HepG2 (cell line): ENCODE measurements around the gene NCOA7. TPM values are rescaled to one million over a fixed set of nuclear protein-coding genes. Genes with fewer than 3 reads are reported as not detected.

Experiments
- ASH2L ChIP-seq: fragments of 300-600, 200-600 bp; sonication (generic); IDR thresholded peaks from 2 replicates; pipeline ENCODE4 v1.7.0; 2017; ENCODE audit warnings: low read depth, mild to moderate bottlenecking, moderate library complexity, mixed read lengths, low read length; ENCODE audit not compliant: insufficient read length
- BCL6 ChIP-seq: IDR thresholded peaks from 2 replicates; pipeline ENCODE4 v1.6.1; 2016; ENCODE audit warnings: missing genetic modification reagents, missing compliant biosample characterization
- CENPBD1 ChIP-seq: sonication (generic); formaldehyde crosslinking; IDR thresholded peaks from 2 replicates; pipeline ENCODE4 v1.8.0; 2022; ENCODE audit warnings: missing genetic modification reagents, low read depth, mild to moderate bottlenecking, borderline replicate concordance
- FOXC1 ChIP-seq: sonication (generic); formaldehyde crosslinking; IDR thresholded peaks from 2 replicates; pipeline ENCODE4 v1.8.0; 2022; ENCODE audit warnings: mild to moderate bottlenecking, missing genetic modification reagents, borderline replicate concordance
- HMG20A ChIP-seq: IDR thresholded peaks from 2 replicates; pipeline ENCODE4 v1.6.1; 2016; ENCODE audit warnings: borderline replicate concordance
- HOXA3 ChIP-seq: sonication (generic); formaldehyde crosslinking; IDR thresholded peaks from 2 replicates; pipeline ENCODE4 v1.5.0; 2020; ENCODE audit warnings: missing genetic modification reagents
- SALL2 ChIP-seq: sonication (generic); formaldehyde crosslinking; IDR thresholded peaks from 2 replicates; pipeline ENCODE4 v1.8.1; 2023; ENCODE audit warnings: mild to moderate bottlenecking, missing genetic modification reagents, inconsistent platforms
- SMAD9 ChIP-seq: sonication (generic); formaldehyde crosslinking; IDR thresholded peaks from 2 replicates; pipeline ENCODE4 v1.5.1; 2020; ENCODE audit warnings: mild to moderate bottlenecking, missing genetic modification reagents
- TBX2 ChIP-seq: sonication (generic); formaldehyde crosslinking; IDR thresholded peaks from 2 replicates; pipeline ENCODE4 v1.5.0; 2020; ENCODE audit warnings: missing genetic modification reagents, mild to moderate bottlenecking, borderline replicate concordance
- TFDP1 ChIP-seq: IDR thresholded peaks from 2 replicates; pipeline ENCODE4 v1.6.1; 2016; ENCODE audit warnings: missing compliant biosample characterization, missing genetic modification reagents, borderline replicate concordance
- TMF1 ChIP-seq: sonication (generic); formaldehyde crosslinking; IDR thresholded peaks from 2 replicates; pipeline ENCODE4 v1.8.1; 2022; ENCODE audit warnings: low read depth, missing genetic modification reagents
- ZBTB2 ChIP-seq: sonication (generic); formaldehyde crosslinking; IDR thresholded peaks from 2 replicates; pipeline ENCODE4 v1.8.0; 2022; ENCODE audit warnings: low read depth, missing genetic modification reagents
- ZBTB20 ChIP-seq: sonication (generic); formaldehyde crosslinking; IDR thresholded peaks from 2 replicates; pipeline ENCODE4 v1.8.1; 2023; ENCODE audit warnings: missing genetic modification reagents, low read depth, mild to moderate bottlenecking, borderline replicate concordance
- ZBTB3 ChIP-seq: sonication (generic); formaldehyde crosslinking; IDR thresholded peaks from 2 replicates; pipeline ENCODE4 v1.4.0; 2020; ENCODE audit warnings: low read depth, mild to moderate bottlenecking, moderate library complexity, missing genetic modification reagents, borderline replicate concordance
- ZNF232 ChIP-seq: sonication (generic); formaldehyde crosslinking; IDR thresholded peaks from 2 replicates; pipeline ENCODE4 v1.4.0; 2020; ENCODE audit warnings: missing genetic modification reagents, borderline replicate concordance
- ZNF577 ChIP-seq: sonication (generic); formaldehyde crosslinking; IDR thresholded peaks from 2 replicates; pipeline ENCODE4 v1.4.0; 2020; ENCODE audit warnings: mild to moderate bottlenecking, low read depth, missing genetic modification reagents, borderline replicate concordance
- ZNF615 ChIP-seq: sonication (generic); formaldehyde crosslinking; IDR thresholded peaks from 2 replicates; pipeline ENCODE4 v1.5.0; 2020; ENCODE audit warnings: mild to moderate bottlenecking, missing genetic modification reagents, borderline replicate concordance
- polyA plus RNA-seq, 8 experiments: library from polyadenylated mRNA; depleted of rRNA in 3 of 8; stranded (reverse) in 7 of 8; unstranded in 1 of 8; fragments of >200 nt; fragmentation: Illumina TruSeq in 4 of 8; extraction: Trizol in 4 of 8; gene quantifications; 2 replicates each; pipeline versions ENCODE4 v1.2.1 to v1.2.3, GENCODE V29; 2011 to 2016; ENCODE audit warnings: low read depth in 4 of 8, missing spikeins in 1 of 8, mixed read lengths in 1 of 8; ENCODE audit not compliant: insufficient read depth in 1 of 8
- total RNA-seq, 5 experiments: library from RNA; depleted of rRNA; stranded (reverse); fragments of >200 nt; fragmentation: Illumina TruSeq; extraction: Trizol; gene quantifications; 2 replicates each; pipeline ENCODE4 v1.2.3, GENCODE V29; 2016; ENCODE audit warnings: low read depth in 1 of 5
- TF ChIP-seq, protein P1 (sequence below): sonication (generic); formaldehyde crosslinking; IDR thresholded peaks from 2 replicates; pipeline ENCODE4 v1.4.0; 2020; ENCODE audit warnings: missing genetic modification reagents
- TF ChIP-seq, protein P2 (sequence below): IDR thresholded peaks from 2 replicates; pipeline ENCODE4 v1.6.1; 2016; ENCODE audit warnings: mild to moderate bottlenecking, missing biosample characterization, missing genetic modification reagents
- TF ChIP-seq, protein P3 (sequence below): sonication (generic); formaldehyde crosslinking; IDR thresholded peaks from 2 replicates; pipeline ENCODE4 v1.4.0; 2020; ENCODE audit warnings: mild to moderate bottlenecking, missing genetic modification reagents

NCOA7 gene
- total and polyA plus RNA-seq, 2 of the 13 experiments (the other 11 are each of a cell fraction or from before 2014, with no cell fraction given), result 13.6 to 20.8 TPM

DNA sequence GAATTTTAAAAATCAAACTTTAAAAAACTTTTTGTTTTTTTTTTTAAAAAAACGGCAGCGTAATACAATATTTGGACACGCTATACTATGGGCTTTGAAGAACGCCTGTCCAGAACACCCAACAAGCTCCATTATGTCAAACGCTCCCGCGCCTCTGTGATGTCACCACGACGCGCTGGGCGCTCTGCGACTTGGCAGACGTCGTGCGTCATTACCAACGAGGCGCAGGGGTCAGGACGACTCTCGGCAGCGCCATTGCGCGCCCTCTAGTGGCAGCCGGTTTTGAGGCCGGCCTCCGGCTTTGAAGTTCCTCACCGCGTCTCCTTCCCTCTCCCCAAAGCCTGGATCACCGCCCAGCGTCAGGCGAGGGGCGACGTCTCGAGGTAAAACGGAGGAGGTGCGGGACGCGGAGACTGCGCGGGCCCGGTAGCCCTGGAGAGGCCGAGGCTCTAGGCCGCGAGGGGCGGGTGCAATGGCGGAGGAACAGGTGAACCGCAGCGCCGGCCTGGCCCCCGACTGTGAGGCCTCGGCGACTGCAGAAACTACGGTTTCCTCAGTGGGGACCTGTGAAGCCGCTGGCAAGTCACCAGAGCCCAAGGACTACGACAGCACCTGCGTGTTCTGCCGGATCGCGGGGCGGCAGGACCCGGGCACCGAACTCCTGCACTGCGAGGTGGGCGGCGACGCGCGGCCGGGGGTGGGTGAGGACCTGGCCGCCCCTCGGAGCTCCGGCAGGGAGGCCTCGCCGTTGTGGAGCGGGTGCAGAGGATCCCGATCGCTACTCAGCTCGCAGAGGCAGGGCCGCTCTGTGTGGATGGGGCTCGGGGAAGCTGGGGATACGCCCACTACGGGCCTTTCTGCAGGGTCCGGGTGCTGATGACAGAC lies 166.0 kb downstream of the NCOA7 start, which contains the start of gene HINT3 (continued):
- peak; percentile 58; the same call in 1 of the 2 replicates for TF ChIP-seq ZBTB2 (CRISPR knock-in tag)
- peak; percentile 99 for TF ChIP-seq SALL2 (CRISPR knock-in tag)
- no peak for TF ChIP-seq ZBTB3 (CRISPR knock-in tag)
- TF ChIP-seq, protein P1, sequence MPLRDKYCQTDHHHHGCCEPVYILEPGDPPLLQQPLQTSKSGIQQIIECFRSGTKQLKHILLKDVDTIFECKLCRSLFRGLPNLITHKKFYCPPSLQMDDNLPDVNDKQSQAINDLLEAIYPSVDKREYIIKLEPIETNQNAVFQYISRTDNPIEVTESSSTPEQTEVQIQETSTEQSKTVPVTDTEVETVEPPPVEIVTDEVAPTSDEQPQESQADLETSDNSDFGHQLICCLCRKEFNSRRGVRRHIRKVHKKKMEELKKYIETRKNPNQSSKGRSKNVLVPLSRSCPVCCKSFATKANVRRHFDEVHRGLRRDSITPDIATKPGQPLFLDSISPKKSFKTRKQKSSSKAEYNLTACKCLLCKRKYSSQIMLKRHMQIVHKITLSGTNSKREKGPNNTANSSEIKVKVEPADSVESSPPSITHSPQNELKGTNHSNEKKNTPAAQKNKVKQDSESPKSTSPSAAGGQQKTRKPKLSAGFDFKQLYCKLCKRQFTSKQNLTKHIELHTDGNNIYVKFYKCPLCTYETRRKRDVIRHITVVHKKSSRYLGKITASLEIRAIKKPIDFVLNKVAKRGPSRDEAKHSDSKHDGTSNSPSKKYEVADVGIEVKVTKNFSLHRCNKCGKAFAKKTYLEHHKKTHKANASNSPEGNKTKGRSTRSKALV (CRISPR knock-in tag), result peak; percentile 96
- TF ChIP-seq BCL6 (CRISPR knock-in tag), result peak; percentile 74
- TF ChIP-seq, protein P2, sequence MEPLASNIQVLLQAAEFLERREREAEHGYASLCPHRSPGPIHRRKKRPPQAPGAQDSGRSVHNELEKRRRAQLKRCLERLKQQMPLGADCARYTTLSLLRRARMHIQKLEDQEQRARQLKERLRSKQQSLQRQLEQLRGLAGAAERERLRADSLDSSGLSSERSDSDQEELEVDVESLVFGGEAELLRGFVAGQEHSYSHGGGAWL (CRISPR knock-in tag), result peak; percentile 95
- TF ChIP-seq HMG20A (CRISPR knock-in tag), result peak; percentile 54; the same call in 1 of the 2 replicates
- TF ChIP-seq, protein P3, sequence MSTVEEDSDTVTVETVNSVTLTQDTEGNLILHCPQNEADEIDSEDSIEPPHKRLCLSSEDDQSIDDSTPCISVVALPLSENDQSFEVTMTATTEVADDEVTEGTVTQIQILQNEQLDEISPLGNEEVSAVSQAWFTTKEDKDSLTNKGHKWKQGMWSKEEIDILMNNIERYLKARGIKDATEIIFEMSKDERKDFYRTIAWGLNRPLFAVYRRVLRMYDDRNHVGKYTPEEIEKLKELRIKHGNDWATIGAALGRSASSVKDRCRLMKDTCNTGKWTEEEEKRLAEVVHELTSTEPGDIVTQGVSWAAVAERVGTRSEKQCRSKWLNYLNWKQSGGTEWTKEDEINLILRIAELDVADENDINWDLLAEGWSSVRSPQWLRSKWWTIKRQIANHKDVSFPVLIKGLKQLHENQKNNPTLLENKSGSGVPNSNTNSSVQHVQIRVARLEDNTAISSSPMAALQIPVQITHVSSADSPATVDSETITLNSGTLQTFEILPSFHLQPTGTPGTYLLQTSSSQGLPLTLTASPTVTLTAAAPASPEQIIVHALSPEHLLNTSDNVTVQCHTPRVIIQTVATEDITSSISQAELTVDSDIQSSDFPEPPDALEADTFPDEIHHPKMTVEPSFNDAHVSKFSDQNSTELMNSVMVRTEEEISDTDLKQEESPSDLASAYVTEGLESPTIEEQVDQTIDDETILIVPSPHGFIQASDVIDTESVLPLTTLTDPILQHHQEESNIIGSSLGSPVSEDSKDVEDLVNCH (CRISPR knock-in tag), result peak; percentile 36; the same call in 1 of the 2 replicates
- 0 out of 2 replicates have a peak, but pooled peaks have one; percentile 82 for TF ChIP-seq CENPBD1
- peak; percentile 100 for TF ChIP-seq HOXA3
- no peak for TF ChIP-seq ZNF577 (CRISPR knock-in tag)
- peak; percentile 98 for TF ChIP-seq TFDP1 (CRISPR knock-in tag)
- no peak; the same call in 1 of the 2 replicates for TF ChIP-seq ZBTB20 (CRISPR knock-in tag)
- peak; percentile 95 for TF ChIP-seq ASH2L
- TF ChIP-seq TMF1 (CRISPR knock-in tag), result peak; percentile 85; the same call in 1 of the 2 replicates
- no peak for TF ChIP-seq SMAD9 (CRISPR knock-in tag)
- TF ChIP-seq TBX2, result peak; percentile 94
- peak; percentile 79 for TF ChIP-seq ZNF232 (CRISPR knock-in tag)
- TF ChIP-seq ZNF615, result peak; percentile 83; the same call in 1 of the 2 replicates
- peak; percentile 98 for TF ChIP-seq FOXC1 (CRISPR knock-in tag)
